Peyer's patch (tissue), 4 donors: ENCODE results near the gene LRBA.

ENCODE experiments used
- POLR2A ChIP-seq, 2 donors: fragments of 450-650 bp; IDR thresholded peaks; one replicate each; pipeline ENCODE4 v1.5.1; 2017; ENCODE audit warnings: antibody characterized with exemption in 2 of 2, mild to moderate bottlenecking in 2 of 2, moderate library complexity in 2 of 2
- TF ChIP-seq, protein P1 (sequence below), 6 experiments: fragments of 450-650 bp in 4 of 6; fragments of 200-600 bp in 2 of 6; sonication (generic) in 1 of 6; IDR thresholded peaks; one replicate each; pipeline ENCODE4 v1.5.1; 2017 to 2019; ENCODE audit warnings: antibody characterized with exemption in 6 of 6, mild to moderate bottlenecking in 3 of 6, moderate library complexity in 1 of 6

DNA sequence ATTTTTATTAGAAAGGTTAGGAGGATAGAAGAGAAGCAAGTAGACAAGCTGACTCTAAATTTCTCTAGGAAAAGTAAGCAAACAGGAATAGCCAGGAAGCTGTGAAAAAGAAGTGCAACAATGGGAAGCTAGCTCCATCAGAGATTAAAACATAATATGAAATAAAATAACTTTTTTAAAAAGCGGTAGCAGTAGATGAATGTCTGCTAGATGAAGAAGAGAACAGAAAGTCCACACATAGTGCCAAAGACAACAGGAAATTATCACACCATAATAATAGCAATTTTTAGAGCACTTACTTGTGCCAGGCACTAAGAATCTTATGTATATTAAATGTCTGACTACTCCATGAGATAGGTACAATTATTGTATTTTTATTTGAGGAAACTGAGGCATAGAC is 53.5 kb downstream of the LRBA start:
- TF ChIP-seq, protein P1, sequence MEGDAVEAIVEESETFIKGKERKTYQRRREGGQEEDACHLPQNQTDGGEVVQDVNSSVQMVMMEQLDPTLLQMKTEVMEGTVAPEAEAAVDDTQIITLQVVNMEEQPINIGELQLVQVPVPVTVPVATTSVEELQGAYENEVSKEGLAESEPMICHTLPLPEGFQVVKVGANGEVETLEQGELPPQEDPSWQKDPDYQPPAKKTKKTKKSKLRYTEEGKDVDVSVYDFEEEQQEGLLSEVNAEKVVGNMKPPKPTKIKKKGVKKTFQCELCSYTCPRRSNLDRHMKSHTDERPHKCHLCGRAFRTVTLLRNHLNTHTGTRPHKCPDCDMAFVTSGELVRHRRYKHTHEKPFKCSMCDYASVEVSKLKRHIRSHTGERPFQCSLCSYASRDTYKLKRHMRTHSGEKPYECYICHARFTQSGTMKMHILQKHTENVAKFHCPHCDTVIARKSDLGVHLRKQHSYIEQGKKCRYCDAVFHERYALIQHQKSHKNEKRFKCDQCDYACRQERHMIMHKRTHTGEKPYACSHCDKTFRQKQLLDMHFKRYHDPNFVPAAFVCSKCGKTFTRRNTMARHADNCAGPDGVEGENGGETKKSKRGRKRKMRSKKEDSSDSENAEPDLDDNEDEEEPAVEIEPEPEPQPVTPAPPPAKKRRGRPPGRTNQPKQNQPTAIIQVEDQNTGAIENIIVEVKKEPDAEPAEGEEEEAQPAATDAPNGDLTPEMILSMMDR (IDR thresholded peaks at IDR 0.05), result no peak
- TF ChIP-seq POLR2A (IDR thresholded peaks at IDR 0.05), result no peak
